GM12873 (cell line): ENCODE results near the gene KRT82.

ENCODE experiments used
- TF ChIP-seq, protein P1 (sequence below): IDR thresholded peaks from 2 replicates; pipeline ENCODE4 v1.5.1; 2012; ENCODE audit warnings: low read depth, mild to moderate bottlenecking, moderate library complexity, low read length, control low read depth; ENCODE audit not compliant: insufficient read depth; ENCODE audit errors: missing control alignments

The KRT82 gene

DNA sequence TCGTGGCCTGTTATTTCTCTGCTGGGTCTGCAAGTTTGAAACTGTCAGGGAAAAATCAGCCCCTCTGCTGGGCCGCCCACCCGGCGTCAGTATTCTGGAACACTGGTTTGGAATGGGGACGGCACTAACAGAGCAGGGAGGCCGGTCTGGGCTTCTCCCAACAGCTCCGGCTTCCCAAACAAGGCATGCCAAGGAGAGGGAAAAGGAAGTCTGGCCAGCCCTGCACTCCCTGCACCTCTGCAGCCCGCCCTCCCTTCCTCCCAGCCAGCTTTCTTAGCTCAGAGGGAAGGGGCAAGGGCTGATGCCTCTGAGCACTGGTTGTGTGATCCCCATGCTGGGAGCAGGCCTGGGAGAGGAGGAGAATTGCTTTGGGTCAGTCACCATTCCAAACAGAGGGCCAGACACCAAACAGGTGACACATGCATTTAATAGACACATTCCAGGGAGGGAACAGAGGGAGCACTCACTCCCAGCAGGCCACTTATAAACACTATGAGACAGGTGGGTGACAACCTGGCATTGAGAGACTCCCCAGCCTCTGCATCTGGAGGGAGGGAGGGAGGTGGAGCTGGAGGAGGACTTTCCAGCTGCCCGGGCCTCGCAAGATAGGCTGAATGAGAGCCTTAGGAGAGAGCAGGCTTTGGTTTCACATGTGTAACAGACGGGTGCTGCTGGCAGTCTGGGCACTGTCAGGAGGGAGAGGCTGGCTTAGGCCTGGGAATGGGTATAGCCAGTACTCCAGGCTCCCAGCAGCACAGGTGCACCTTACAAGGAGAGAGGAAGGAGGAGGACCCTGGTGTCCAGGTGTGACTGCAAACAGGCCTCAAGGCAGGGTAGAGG, 17.7 kb upstream of the KRT82 start:
- TF ChIP-seq, protein P1, sequence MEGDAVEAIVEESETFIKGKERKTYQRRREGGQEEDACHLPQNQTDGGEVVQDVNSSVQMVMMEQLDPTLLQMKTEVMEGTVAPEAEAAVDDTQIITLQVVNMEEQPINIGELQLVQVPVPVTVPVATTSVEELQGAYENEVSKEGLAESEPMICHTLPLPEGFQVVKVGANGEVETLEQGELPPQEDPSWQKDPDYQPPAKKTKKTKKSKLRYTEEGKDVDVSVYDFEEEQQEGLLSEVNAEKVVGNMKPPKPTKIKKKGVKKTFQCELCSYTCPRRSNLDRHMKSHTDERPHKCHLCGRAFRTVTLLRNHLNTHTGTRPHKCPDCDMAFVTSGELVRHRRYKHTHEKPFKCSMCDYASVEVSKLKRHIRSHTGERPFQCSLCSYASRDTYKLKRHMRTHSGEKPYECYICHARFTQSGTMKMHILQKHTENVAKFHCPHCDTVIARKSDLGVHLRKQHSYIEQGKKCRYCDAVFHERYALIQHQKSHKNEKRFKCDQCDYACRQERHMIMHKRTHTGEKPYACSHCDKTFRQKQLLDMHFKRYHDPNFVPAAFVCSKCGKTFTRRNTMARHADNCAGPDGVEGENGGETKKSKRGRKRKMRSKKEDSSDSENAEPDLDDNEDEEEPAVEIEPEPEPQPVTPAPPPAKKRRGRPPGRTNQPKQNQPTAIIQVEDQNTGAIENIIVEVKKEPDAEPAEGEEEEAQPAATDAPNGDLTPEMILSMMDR: no peak

DNA sequence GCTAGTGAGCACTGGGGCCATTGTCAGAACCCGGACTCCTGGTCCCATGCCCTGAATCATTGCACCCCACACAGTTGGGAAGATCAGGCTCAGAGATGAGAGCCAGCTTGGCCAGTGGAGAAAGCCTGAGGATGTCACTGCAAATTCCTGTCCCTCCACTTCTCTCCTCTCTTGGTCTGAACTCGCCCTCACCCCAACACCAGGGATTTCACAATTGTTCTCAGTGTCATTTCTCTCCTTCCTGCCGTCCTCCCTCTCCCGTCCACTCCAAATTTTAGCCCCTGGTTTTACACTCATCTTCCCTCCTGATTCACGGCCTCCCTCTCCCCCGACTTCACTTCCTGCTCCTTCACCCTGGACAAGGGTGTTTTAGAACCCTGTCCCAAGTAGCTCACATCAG, 16.9 kb upstream of the KRT82 start:
- TF ChIP-seq, protein P1: no peak

DNA sequence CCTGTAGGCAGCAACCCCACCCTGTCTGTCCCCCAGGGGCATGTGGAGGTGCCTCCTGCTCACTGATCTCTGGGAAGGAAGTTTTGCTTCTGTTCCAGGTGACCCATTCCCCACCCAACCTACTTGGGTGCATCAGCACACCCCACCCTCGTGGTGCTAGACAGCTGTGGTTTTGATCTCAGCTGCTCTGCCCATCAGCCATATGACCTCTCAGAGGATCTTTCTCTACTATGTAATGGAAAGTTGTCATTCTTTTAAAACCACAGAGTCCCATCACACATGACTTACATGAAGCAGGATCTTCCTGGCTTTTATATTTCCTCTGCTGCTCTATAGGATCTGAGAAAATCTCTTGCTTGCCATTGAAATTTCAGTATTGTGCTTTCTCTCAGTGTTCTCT, 13.5 kb upstream of the KRT82 start:
- TF ChIP-seq, protein P1: no peak

DNA sequence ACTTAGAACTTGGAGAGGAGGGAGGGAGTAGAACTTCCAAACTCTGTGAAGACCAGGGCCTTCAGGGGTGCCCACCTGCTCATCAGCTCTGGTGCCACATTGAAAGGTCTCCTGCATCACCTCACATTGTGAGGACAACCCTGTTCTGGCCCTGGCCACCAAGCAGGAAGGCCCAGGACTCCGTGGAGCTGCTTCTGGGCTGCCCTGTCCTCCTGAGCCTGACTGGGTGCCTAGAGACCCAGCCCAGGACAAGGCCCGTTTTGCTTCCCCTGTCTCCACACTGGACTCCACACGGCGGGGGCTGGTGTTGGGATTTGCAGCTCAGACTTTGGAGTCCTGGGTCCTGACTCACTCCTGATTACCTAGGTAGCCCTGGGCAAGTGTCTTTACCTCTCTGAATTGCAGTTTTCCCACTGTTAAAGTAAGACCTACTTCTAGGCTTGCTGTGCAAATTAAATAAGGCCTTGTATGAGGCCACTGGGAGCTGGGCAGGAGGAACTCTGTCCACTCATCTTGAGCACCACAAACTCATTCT, 12.5 kb upstream of the KRT82 start:
- TF ChIP-seq, protein P1: no peak

DNA sequence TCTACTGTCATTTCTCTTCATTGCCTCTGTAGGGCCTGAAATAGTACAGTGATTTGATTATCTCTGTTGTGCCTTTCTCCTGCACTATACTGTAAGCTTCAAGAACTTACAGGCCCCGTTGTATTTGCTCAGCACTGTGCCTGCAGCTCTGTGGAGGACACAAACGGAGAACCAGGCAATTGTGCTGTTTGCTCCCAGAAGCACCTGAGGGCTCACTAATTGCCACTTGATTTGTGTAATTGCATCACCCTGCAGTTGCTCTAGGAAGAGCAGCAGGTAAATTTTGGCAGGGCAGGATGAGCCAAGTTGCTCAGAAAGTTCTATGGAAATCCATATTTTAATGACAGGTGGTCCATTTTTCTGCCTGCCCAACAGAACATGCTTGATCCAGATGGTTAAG, 11.6 kb upstream of the KRT82 start:
- TF ChIP-seq, protein P1: no peak

DNA sequence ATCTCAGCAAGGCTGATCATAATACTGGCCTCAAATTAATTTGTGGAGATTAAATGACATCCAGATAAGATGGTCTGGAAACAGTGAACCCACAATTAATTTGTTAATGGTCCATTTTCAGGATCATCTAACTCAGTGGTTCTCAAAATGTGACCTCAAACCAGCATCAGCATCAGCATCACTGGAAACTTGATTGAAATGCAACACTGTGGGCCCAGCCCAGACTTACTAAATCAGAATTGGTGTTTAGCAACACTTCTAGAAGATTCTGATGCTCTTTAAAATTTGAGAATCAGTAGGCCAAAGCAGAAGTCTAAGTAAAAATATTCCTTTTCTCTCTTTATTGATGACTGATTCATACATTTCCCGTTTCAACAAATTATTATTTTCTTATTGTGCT, 10.7 kb upstream of the KRT82 start:
- TF ChIP-seq, protein P1: no peak

DNA sequence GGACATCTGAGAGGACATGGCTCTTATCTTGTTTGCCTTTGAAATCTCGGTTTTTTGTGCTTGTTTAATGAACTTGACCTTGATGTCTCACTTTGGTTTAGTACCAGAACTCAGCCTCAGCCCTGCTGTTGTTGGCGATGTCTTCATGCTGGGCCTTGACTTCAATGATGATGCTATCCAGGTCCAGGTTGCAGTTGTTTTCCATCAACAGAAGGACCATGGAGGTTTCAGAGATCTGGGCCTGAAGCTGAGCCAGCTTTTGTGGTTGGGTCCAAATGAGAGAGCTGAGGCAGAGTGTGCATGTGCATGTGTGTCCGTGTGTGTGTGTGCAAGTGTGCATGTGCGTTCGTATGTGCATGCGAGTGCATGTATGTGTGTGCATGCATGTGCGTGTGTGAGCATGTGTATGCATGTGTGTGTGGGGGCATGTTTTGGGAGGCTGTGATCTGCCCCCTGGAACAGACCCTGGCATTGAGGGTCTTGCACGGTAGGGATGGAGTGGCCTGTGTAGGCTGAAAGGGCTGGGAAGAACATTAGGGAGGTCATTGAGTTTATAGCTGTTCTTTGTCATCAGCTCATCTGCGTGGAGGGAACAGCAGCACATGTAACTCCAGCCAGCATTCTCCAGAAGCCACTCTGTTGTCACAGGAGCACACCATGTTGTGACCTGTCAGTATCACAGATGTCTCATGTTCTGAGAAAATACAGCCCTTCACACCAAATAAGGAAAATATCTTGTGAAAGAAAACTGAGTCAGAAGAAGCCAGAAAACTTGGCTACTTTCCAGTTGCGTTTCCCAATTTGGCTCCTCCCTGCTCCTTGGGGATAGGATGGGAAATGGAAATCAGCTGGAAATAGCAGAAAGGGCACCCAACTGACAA, 10.0 kb upstream of the KRT82 start:
- TF ChIP-seq, protein P1: no peak
